AG20443 (cell line): ENCODE measurements around the gene HOXB6.

Experiments used
- DNase-seq: peaks from one replicate; pipeline ENCODE4 v3.0.0; 2012; ENCODE audit warnings: low spot score, mixed read lengths

HOXB6 gene

DNA sequence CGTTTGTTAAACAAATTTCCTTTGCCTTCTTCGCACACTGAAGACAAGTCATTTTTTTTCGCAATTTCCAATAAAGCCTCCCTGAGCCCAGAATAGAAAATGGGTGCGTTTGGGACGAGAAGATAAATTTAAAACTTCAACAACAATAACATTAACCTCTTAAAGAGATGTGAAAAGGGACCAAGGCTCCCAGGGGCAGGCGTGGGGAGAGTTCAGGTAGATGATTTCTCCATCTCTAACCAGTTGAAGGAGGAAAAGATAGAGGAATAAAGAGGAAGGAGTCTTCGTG lies 25.4 kb downstream of the HOXB6 start:
- DNase-seq = no peak

DNA sequence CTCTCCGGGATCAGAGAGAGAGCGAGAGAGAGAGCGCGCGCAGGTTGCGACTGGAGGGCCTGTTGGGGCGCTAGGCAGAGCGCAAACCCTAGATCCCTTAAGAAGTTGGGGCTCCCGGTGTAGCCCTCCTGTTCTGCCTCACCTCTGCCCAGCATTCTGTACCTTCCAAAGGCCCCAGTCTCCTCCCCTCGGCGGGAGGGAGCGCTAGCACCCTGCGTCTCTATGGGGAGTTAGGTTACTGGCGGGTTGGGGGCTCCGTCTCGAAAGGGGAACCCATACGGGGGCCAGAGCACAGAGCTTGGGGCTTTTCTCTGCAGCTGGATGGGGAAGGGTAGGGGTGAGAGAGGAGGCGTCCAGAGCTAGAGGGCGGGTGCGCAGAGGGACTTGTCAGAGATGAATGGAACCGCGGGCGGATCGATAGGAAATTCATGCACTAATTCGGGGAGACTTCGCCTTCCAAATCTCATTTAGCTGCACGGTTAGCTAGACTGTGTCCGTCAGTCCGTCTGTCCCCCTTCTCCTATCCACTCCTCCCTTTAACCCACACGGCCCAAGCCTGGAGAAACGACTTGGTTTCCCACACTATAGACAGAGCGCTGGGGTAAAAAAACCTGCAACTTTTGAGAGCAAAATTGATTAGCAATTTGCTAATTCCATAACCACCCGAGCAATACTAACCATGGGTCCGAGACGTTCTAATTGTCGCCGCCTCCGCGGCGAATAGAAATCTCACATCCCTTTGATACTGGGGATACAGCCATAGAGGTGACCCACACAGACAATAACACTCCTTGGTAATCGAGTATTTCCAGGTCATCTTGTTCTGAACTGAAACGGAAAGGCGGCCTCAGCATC lies 25.9 kb downstream of the HOXB6 start:
- no peak for DNase-seq

GRCh38 chr17:48577946-48578615 lies 26.7 kb downstream of the HOXB6 start, which contains the start of gene HOXB4:
Gene HOXB4, minus strand, starts transcription at chr17:48578350. Its CDS starts 31 bp downstream, at chr17:48578319.
- peak; percentile 79 for DNase-seq

GRCh38 chr17:48577330-48577945 lies 27.3 kb downstream of the HOXB6 start:
- DNase-seq = peak; percentile 40

DNA sequence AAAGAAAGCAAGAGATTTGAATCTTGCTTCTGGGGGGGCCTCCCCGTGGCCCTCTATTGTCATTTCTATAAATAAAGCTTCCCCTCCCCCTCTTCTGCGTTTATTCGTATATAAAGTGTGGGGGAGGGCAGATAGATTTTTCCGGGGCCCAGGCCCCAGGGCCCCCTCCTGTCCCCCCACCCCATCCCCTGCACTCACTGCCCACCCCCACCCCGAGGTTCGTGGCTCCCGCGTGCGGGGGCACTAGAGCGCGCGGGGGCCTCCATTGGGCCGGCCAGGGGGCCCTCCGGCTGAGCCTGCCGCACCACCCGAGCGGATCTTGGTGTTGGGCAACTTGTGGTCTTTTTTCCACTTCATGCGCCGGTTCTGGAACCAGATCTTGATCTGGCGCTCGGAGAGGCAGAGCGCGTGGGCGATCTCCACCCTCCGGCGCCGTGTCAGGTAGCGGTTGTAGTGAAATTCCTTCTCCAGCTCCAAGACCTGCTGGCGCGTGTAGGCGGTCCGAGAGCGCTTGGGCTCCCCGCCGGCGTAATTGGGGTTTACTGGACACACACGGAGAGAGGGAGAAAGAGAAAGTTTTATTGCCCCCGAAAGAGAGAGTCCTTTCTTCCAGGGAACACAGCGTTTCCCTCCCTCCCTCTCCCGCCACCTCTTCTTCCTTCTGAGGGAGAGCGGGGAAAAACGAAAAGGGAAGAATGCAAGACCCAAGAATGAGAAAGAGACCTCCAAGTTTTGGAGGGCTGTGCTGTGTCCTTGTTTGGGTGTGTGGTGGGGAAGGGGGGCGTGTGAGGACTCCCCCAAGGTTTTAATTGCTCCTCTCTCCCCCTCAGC lies 28.1 kb downstream of the HOXB6 start:
- no peak for DNase-seq

GRCh38 chr17:48575673-48576478 lies 28.9 kb downstream of the HOXB6 start:
- DNase-seq = no peak

DNA sequence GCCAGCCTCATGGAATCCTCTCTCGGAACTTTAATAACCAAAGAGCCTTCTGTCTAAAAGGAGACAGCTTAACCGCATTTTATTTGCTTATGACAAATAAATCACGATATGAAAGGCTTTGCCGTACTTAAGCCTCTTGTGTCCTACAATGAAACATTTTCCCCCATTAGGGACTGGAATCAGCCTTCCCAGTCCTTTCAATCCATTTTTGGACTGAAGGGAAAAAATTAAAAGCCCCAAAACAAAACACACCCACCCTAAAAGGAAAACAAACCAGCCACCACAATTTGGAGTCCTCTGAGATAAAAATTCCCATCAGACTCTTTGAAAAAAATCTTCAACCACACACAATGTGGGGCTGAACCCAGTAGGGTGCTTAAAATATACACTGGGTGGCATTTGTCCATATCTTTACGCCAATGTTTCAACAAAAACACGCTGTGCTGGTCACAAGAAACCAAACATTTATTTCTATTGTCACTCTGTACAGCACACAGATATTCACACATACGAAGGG lies 29.7 kb downstream of the HOXB6 start:
- no peak for DNase-seq

GRCh38 chr17:48574505-48575065 lies 30.2 kb downstream of the HOXB6 start:
- DNase-seq = no peak

DNA sequence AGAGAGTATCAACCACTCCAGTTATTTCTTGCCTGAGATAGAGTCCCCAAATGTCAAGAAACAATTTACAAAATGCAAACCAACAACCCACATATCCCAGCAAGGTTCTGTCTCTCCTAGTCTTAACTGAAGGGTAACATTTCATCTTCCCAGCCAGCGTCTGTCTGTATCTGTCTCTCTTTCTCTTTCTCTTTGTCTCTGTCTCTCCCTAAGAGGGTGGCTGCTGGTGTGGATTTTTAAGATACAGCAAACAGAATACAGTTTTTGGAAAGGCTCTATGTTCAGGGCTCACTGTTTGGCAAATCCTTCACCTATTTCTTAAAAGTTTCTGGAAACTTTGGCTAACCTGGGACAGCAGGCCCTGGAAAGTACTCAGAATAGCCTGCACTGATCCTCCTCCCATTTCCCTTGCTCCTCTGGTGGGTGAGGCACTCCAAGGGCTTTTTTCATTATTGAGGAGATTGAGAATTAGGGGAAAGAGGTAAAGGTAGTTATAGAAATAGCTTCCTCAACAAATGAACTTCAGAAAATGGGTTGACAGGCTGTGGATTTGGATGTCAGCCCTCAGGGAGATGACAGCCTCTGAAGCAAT lies 32.9 kb downstream of the HOXB6 start:
- no peak for DNase-seq

DNA sequence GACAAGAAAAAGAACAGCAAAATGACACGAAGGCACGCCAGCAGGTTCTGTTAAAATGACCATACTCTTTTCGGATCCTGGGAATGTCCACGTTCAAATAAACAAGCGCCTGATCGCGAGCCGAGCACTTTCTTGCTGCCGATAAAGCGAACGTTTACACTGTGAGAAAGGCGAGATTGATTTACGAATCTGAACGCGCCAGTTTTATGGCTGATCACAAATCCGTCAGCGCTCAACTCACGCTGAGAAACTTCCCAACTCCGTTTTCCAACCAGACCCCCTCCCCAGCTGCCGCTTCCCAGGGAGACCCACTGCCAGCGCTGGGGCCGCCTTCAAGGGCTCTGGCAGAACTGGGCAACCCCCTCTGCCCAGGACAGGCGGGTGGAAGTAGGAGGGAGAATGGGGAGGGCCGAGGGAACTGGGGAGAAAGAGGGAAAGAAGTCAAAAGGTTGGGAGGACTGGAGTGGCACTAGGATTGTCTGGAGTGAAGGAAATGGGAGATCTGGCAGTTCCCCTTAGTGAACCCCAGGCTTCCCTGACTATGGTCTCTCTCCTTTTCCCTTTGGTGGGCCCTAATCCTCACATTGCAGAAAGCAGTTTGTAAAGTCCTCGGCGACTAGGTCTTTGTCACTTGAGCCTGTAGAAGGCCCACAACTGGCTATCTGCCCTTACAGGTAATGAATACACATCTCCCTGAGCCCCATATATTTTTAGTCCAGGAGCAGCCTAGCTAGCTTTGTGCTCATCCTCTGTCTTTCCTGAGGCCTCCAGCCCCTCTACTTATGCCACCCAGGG lies 33.6 kb downstream of the HOXB6 start:
- no peak for DNase-seq

DNA sequence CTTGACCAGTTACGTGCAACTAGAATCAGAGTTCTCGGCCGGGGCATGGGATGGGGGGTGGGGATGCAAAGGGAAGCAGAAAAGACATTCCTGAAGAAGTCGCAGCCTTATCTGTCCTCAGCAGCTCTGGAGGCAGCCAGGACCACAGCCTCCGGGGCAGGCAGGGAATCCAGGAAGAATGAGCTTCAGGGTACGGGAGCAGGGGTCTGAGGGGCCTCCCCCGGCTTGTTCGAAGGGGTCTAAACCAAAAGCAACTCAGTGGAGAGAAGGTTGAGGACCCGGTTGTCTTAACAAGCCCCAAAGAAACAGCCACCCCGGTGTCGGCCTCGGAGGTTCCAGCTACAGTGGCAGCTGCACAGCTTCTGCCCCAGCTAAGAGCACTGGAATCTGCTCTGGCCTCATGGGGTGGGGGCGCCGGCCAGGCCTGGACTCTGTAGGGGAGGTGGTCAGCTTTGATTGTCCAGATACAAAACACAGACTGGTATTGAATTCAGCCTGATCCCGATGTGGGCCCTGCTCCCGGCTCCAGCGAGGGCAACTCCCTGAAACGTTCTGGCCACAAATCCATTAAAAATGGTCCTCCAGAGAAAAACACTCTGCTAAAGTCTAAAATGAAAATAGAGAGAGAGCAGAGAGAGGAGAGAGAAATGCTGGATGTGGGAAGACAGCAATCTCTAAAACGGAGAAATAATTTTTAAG lies 34.3 kb downstream of the HOXB6 start:
- peak; percentile 30 for DNase-seq

GRCh38 chr17:48569674-48570324 lies 35.0 kb downstream of the HOXB6 start:
- no peak for DNase-seq

DNA sequence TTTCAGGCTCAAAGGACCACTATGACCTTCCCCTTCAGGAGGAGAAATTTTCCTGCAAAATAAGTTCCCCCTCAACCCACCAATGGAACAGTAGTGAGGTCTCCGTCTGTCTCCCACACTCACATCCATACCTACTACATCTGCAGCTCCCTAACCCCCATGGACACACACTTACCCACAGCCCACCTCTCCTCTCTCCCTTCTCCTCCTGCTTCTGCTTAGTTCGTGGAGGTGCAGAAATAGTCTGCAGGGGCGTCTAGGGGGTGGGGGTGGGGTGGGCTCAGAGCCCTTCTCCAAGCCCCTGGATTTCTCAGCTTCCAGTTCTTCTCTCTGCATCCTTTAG lies 35.6 kb downstream of the HOXB6 start:
- DNase-seq = no peak

DNA sequence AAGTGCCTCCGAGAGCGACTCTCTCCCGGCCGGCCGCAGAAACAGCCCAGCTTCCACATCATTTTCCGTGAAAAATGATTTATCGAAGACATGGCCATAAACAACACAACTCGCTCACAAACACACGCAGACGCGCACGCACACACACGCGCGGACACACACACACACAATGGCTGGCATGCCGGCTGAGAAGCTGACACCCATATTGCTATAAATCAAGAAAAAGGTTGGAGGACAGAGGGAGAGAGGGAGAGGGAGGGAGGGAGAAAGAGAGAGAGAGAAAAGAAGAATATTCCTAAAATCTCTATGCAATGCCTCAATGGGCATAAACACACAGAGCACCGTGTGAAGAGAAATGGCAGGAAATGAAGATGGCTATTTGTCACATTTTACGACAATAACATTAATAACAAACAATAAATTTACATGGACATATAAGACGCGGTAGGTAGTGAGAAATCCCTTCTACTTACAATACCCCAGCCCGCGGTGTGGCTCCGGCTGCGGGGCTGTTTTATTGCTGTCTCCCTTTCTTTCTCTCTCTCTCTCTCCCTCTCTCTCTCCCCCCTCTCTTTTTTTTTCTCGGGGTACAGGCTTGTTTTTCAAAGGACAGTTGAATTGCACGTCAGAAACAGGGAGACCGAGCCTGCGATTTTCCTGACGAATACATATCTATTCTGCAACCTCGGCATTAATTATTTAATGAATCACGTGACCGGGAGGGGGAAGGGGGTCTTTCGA lies 36.1 kb downstream of the HOXB6 start:
- peak; percentile 26 for DNase-seq

GRCh38 chr17:48567646-48568354 lies 37.0 kb downstream of the HOXB6 start:
- DNase-seq = no peak

GRCh38 chr17:48567209-48567608 lies 37.6 kb downstream of the HOXB6 start:
- DNase-seq = no peak

DNA sequence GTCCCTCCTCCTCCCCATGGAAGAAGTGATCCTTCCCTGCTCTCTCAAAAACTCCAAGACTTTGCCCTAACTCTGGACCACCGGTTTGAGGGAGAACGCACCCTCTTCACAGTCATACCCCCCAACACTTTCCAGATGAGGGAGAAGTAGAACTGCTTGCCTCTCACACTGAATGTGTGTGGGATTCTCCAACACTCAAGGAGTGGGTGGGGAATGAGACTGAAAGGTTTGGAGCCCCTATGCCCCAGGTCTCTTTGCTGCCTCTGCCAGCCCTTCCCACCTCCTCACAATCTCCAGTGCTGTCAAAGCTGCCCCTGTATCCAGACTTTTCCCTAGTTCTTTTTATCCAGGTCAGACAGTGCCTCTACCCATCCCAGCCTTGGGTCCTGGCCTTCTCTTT lies 38.1 kb downstream of the HOXB6 start:
- no peak for DNase-seq
